ENCODE measurements around the gene GTF2B.
"Not testable (repeated sequence)": the region's sequence is repeated elsewhere in the genome, so short reads cannot be mapped to it uniquely, and the experiment has no call there.

The GTF2B gene

GRCh38 chr1:88891318-88891950, at the start of gene GTF2B:
Gene GTF2B (minus strand): TSS chr1:88891567. CDS start chr1:88891499, 68 bp downstream.
- peak; percentile 97 for FAIRE-seq

GRCh38 chr1:88938528-88938927, 47.2 kb upstream of the GTF2B start:
- not testable (repeated sequence) for FAIRE-seq

GRCh38 chr1:88936760-88937342, 45.5 kb upstream of the GTF2B start:
- no peak for FAIRE-seq

- no peak for FAIRE-seq
These were observed 44.8 kb upstream of the GTF2B start for GRCh38 chr1:88936223-88936523.

GRCh38 chr1:88935522-88936222, 44.3 kb upstream of the GTF2B start:
- peak; percentile 95 for FAIRE-seq

- not testable (repeated sequence) for FAIRE-seq
These were observed 38.8 kb upstream of the GTF2B start for GRCh38 chr1:88930176-88930575.

- FAIRE-seq = no peak
These were observed 31.9 kb upstream of the GTF2B start for GRCh38 chr1:88923224-88923623.

- FAIRE-seq = no peak
These were observed 30.8 kb upstream of the GTF2B start for GRCh38 chr1:88922214-88922613.

- no peak for FAIRE-seq
These were observed 29.5 kb upstream of the GTF2B start for GRCh38 chr1:88920845-88921244.

GRCh38 chr1:88917321-88918025, 26.1 kb upstream of the GTF2B start:
- no peak for FAIRE-seq

GRCh38 chr1:88916883-88917282, 25.5 kb upstream of the GTF2B start:
- no peak for FAIRE-seq

- FAIRE-seq = not testable (repeated sequence)
These were observed 20.4 kb upstream of the GTF2B start for GRCh38 chr1:88911800-88912199.

GRCh38 chr1:88911161-88911560, 19.8 kb upstream of the GTF2B start:
- no peak for FAIRE-seq

- FAIRE-seq = no peak
These were observed 19.0 kb upstream of the GTF2B start for GRCh38 chr1:88910401-88910800.

- FAIRE-seq = no peak
These were observed 9.5 kb upstream of the GTF2B start for GRCh38 chr1:88900883-88901282.

GRCh38 chr1:88897070-88897730, 5.8 kb upstream of the GTF2B start:
- no peak for FAIRE-seq

- FAIRE-seq = no peak
These were observed 1.1 kb upstream of the GTF2B start for GRCh38 chr1:88892357-88892877.

- FAIRE-seq = no peak
These were observed 579 bp upstream of the GTF2B start for GRCh38 chr1:88891951-88892340.

- FAIRE-seq = no peak
These were observed 513 bp downstream of the GTF2B start for GRCh38 chr1:88890791-88891317.

- FAIRE-seq = no peak
These were observed 1.2 kb downstream of the GTF2B start for GRCh38 chr1:88890131-88890530.

- FAIRE-seq = no peak
These were observed 2.6 kb downstream of the GTF2B start for GRCh38 chr1:88888750-88889149.

GRCh38 chr1:88885933-88886332, 5.4 kb downstream of the GTF2B start:
- no peak for FAIRE-seq

GRCh38 chr1:88883156-88883555, 8.2 kb downstream of the GTF2B start:
- FAIRE-seq = no peak

Measured in islet of Langerhans (tissue), 1 donor.